Heart left ventricle (tissue), 13 donors: ENCODE measurements around the gene NEK7.

Experiments used
- CTCF ChIP-seq, 12 donors: fragments of 200-600 bp; sonication (generic) in 4 of 12; IDR thresholded peaks; one replicate each; pipeline versions ENCODE4 v1.5.0 to v1.8.0; 2018 to 2022; ENCODE audit warnings: antibody characterized with exemption in 12 of 12, mild to moderate bottlenecking in 5 of 12
- POLR2A ChIP-seq, 2 donors: fragments of 450-650 bp; IDR thresholded peaks; one replicate each; pipeline ENCODE4 v1.6.1; 2017; ENCODE audit warnings: antibody characterized with exemption in 2 of 2, mild to moderate bottlenecking in 2 of 2, moderate library complexity in 2 of 2
- donor health status: ischemic (EF 13 %, LVEDD 7.1; RV severe dilation, severe dysfunction).
- donor health status: DM: no; HTN: yes; CAD: no.
- donor health status: DM: no; HTN: no; CAD: no.
- donor health status: ischemic (EF 25% LVEDD 6.9; RV normal size, moderate dysfunction).
- donor health status: ischemic (EF 25% LVEDD 5.7; RV mildly dilated, moderate dysfunction).
- donor health status: ischemic (EF 35%, LVEDD 5.7; RV mildly dilated, moderate dysfunction).
- donor health status: nonischemic (EF 11% LVEDD 7.7; RV severe dilation, severe dysfunction).
- donor health status: DM: yes; HTN: yes; CAD: no.
- donor health status: PGD.
- donor health status: ischemic (EF 29% LVEDD 5.4; RV normal size, mild dysfunction).
- donor health status: nonischemic (EF 23%, LVEDD 6.1; RV moderate dilation, normal function).

DNA sequence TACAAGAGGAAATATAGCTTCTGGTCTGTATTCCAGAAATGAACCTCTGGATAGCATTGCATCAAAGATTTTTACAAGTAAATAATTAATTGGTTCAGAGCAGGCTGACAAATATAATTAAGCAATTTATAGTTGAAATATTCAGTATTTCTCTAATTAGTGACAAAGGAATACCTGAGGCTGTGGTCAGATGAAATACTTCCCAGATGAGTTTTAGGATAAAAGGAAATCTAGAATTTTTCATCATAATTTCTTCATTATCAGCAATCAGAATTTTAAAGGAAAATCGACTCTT is 112.8 kb downstream of the NEK7 start:
- TF ChIP-seq CTCF (IDR thresholded peaks at IDR 0.05) (no peak), POLR2A (IDR thresholded peaks at IDR 0.05) (no peak)
